Transverse colon (tissue), 3 donors: ENCODE data around the gene MMP13.
"Not testable (repeated sequence)": the region's sequence is repeated elsewhere in the genome, so short reads cannot be mapped to it uniquely, and the experiment has no call there.

Source experiments
- EP300 ChIP-seq: sonication (generic); formaldehyde crosslinking; IDR thresholded peaks from one replicate; pipeline ENCODE4 v1.6.1; 2017; ENCODE audit warnings: antibody characterized with exemption, low read depth
- POLR2A ChIP-seq: fragments of 450-650 bp; IDR thresholded peaks from one replicate; pipeline ENCODE4 v1.6.1; 2016; ENCODE audit warnings: antibody characterized with exemption, mild to moderate bottlenecking, moderate library complexity
- TF ChIP-seq, protein P1 (sequence below), 5 experiments: fragments of 200-600 bp in 3 of 5; fragments of 450-650 bp in 2 of 5; sonication (generic) in 3 of 5; IDR thresholded peaks; 1 replicate in 2 of 5; 2 replicates in 3 of 5; pipeline ENCODE4 v1.5.1; 2016 to 2017; ENCODE audit warnings: antibody characterized with exemption in 5 of 5, inconsistent platforms in 3 of 5, mild to moderate bottlenecking in 2 of 5, moderate library complexity in 1 of 5

DNA sequence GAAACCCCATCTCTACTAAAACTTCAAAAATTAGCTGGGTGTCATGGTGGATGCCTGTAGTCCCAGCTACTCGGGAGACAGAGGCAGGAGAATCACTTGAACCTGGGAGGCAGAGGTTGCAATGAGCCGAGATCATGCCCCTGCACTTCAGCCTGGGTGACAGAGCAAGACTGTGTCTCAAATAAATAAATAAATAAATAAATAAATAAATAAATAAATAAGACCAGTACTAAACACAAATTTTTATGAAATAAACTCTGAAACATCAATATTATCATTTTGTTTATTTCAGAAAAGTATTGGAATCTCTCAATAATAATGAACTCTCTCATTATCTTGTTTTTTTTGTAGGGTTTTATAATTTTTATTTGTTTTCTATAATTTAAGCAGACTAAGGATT, 18.2 kb upstream of the MMP13 start:
- TF ChIP-seq EP300, POLR2A: not testable (repeated sequence)
- TF ChIP-seq, protein P1, sequence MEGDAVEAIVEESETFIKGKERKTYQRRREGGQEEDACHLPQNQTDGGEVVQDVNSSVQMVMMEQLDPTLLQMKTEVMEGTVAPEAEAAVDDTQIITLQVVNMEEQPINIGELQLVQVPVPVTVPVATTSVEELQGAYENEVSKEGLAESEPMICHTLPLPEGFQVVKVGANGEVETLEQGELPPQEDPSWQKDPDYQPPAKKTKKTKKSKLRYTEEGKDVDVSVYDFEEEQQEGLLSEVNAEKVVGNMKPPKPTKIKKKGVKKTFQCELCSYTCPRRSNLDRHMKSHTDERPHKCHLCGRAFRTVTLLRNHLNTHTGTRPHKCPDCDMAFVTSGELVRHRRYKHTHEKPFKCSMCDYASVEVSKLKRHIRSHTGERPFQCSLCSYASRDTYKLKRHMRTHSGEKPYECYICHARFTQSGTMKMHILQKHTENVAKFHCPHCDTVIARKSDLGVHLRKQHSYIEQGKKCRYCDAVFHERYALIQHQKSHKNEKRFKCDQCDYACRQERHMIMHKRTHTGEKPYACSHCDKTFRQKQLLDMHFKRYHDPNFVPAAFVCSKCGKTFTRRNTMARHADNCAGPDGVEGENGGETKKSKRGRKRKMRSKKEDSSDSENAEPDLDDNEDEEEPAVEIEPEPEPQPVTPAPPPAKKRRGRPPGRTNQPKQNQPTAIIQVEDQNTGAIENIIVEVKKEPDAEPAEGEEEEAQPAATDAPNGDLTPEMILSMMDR (IDR thresholded peaks at IDR 0.05) = not testable (repeated sequence)
